NK-92 (cell line): ENCODE measurements around the gene SLC9B1.

Experiments used
- DNase-seq: peaks from one replicate; lab custom pipeline; 2025; ENCODE audit not compliant: unreplicated experiment; lab: John Stamatoyannopoulos, UW

SLC9B1 gene, protein sequence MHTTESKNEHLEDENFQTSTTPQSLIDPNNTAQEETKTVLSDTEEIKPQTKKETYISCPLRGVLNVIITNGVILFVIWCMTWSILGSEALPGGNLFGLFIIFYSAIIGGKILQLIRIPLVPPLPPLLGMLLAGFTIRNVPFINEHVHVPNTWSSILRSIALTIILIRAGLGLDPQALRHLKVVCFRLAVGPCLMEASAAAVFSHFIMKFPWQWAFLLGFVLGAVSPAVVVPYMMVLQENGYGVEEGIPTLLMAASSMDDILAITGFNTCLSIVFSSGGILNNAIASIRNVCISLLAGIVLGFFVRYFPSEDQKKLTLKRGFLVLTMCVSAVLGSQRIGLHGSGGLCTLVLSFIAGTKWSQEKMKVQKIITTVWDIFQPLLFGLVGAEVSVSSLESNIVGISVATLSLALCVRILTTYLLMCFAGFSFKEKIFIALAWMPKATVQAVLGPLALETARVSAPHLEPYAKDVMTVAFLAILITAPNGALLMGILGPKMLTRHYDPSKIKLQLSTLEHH

DNA sequence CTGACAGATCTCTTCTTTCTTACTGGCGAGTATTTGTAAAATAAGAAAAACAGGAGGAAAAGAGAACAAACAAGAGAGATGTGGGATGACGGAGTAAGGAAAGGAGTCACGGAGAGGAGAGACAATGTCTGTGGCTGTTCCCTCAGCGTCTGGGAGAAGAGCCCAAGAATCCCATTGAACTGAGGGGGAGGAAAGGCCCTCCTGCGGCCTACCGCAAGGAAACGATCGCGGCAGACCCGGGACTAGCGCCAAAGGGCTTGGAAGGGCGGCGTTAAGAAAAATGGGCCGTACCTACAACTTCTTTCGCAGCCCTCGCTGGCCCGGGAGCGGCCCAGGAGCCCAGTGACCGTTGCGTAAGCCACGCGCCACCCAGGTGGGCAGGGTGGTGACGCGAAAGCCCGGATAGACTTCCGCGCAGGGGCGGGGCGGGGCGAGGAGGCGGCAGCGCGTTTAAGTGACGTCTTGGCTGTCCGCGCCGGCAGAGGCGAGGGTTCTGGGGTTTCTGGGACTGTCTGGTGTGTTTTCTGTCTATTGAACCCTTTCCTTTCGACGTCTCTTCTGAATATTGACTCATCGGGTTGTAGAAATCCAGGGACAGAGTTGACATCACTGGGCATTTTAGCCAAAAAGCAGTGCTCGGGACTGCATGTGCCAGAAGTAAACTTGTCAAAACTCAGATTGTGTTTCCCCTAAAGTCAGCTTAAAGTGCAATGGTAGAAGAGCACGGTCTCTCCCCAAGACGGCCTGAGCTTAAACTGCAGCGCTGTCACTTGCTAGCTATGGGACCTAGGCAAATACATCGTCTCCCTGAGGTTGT, at the start of gene SLC9B1:
SLC9B1 (minus strand) TSS at position 398 of the 817 bp plus-strand sequence. CDS start 27,994 bp downstream, outside the sequence.
- DNase-seq: peak; percentile 77

DNA sequence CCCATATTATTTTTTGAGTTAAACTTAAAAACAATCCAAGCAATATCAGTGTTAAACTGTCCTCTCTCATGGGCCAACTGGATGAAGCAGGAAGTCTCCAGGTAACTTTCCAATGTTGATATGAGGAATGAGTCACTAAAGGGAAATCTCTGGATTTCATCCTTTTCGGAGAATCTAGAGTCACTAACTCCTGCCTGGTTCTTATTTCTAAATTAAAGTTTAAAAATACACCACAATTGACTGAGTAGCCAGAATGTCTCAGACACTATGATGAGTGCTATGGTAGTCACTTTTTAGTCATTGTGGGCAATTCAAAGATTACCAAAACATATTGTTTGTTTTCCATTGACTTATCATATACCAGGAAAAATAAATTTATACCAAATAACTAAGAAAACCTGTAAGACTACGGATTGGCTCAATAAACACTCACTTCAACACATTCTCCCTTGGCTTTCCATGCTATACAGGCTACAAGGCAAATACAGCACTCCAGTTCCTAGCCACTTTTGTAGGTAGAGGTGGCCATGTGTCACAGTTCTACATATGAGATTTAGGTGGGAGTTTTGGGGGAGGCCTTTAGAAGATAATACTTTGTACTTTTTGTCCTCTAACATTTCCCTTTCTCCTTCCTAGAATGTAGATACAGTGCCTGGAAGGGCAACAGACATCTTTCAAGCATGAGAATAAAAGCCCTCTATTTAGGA, 48.5 kb upstream of the SLC9B1 start:
- DNase-seq: no peak

DNA sequence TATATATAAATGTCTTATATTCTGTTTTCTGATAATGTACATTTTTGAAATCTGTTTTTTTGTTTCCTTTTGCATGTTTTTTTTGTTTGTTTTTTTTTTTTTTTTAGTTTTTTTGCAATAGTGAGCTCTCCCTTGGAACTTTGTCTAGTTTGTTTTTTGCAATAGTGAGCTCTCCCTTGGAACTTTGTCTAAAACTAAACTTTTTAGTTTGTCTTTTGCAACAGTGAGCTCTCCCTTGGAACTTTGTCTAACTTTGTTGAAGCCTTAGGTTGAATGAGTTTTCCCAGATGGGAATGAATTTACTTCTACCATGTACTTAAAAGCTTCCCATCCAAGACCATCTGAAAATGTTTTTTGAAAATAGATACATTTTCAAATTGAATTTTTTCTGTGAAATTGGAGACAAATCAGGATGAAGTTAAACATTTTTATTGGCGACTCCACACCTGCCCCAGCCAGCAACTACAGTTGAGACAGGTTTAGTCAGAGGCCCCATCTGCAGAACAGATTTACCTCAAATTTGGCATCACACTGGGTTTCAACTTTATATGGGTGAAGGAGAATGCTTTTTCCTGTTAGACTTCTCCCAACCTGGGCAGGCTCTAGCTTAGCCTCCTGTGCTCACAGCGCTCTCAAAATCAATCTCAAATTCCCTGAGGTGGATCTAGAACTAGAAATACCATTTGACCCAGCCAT, 41.1 kb upstream of the SLC9B1 start:
- no peak for DNase-seq

DNA sequence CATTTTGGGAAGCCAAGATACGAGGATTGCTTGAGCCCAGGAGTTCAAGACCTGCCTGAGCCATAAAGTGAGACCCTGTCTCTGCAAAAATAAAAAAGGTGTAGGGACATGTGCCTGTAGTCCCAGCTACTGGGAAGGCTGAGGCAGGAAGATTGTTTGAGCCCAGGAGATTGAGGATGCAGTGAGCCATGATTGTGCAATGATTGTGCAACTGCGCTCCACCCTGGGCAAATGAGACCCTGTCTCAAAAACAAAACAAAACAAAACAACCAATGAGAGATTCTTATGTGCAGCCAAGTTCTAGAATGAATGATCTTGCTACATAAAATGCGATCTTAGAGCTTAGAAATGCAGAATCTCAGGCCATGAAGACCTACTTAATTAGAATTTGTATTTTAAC, 34.5 kb upstream of the SLC9B1 start:
- no peak for DNase-seq

DNA sequence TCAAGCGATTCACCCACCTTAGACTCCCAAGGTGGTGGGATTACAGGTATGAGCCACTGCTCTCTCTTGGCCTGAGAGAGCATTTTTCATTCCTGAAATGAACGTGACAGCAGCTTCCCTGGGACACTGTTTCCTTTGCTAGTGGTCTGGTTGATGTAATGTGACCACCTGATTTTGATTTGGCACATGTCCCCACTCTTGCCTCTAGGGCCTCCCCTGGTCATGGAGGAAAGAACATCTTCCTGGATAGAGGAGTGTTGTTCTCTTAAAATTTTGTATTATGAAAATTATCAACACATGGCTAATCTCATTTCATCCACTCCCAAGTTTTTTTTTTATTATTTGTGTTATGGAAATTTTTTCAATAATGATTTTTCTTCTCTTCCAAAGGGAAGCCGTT, 33.3 kb upstream of the SLC9B1 start:
- no peak for DNase-seq

DNA sequence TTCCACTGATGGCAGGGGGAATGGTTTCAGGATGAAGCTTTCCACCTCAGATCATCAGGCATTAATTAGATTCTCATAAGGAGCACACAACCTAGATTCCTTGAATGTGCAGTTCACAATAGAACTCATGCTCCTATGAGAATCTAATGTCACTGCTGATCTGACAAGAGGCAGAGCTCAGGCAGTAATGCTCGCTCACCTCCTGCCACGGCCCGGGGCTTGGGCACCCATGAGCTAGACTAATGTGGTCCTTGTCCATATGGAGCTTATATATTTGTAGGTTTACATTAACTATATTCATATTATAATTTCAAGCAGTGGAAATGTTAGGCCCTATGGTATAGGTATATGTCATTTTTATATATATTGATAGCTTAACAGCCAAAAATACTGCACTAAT, 32.6 kb upstream of the SLC9B1 start:
- DNase-seq: no peak

DNA sequence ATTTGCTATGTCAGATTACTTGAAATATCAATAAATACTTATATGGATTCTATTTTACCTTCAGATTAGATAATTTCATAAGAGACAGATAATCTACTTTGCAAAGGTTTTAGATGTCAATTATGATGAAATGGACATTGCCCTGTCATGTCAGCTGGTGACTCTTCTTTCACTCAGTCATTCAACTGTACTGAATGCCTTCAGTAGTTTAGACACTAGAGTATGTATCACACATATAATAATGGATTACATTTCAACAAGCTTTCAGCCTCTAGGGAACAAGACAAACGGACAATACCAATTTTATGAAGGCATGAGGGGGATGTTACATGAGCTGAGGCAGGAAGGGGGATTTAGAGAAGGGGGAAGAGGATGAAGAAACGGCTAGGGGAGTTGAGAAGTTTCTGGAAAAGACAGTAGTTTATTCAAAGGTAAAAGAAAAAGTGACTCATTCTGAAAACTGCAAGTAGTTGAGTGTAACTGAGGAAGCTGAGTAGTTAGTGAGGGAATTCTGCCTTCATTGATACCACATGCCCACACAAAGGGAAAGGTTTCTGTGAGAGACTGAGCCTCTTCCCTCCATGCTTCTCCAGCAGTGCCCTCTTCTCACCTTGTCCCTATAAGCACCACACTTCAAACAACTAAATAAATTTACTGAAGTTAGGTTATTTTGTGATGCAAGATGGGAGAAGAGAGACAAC, 31.4 kb upstream of the SLC9B1 start:
- DNase-seq: no peak

DNA sequence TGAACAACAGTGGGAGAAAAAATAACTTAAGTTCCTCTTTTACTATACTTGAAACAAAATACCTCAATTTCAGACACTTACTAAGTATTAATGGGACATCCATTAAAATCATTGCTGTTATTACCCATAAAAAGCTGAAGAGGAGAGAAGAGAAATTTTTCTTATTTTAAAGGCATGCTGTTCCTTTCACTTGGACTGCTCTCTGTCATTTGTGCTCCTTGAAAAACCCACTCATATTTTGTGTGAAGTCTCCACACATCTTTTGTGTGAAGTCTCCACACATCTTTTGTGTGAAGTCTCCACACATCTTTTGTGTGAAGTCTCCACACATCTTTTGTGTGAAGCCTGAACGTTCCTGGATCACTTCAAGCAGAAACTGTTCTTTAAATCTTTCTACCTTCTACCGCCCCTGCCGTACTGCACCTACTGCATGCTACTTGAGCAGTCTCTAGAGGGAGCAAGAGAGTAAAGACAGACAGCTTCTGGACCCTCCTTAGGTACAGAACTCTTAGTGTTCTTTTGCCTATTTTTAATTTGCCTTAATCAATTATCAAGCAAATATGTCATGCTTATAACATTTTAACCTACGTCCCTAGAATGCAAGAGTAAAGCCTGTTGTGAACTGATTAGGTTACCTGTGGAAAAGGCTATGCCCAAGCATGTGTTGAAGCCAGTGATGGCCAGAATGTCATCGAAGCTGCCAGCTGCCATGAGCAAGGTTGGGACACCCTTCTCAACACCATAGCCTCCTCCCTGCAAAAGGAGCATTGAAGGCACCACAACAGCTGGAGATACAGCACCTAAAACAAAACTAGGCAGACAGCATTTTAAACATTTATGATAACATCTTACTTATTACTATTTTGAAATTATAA, 27.1 kb upstream of the SLC9B1 start:
- DNase-seq: no peak

DNA sequence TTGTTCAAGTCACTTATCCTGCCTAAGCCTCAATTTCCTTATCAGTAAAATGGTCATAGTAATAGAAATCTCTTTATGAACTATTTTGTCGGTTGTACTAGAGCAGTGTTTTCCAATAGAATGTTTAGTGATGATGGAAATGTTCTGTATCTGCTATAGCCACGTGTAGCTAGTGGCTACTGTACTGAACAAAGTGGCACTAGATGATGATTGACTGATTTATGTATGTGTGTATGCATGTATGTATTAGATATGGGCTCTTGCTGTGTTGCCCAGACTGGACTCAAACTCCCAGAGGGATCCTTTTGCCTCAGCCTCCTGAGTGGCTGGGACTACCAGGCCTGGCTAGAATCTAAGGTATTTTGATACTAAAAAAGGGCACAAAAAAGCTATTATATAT, 24.7 kb upstream of the SLC9B1 start:
- DNase-seq: no peak

DNA sequence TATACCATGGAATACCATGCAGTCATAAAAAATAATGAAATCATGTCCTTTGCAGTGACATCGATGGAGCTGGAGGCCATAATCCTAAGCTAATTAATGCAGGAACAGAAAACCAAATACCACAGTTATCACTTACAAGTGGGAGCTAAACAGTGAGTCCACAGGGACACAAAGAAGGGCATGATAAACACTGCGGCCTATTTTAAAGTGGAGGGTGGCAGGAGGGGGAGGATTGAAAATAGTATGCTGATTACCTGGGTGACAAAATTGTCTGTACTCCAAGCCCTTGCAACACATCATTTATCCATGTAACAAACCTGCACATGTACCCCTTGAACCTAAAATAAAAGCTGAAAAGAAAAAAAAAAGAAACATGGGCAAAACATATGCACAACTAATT, 16.7 kb upstream of the SLC9B1 start:
- DNase-seq: no peak

DNA sequence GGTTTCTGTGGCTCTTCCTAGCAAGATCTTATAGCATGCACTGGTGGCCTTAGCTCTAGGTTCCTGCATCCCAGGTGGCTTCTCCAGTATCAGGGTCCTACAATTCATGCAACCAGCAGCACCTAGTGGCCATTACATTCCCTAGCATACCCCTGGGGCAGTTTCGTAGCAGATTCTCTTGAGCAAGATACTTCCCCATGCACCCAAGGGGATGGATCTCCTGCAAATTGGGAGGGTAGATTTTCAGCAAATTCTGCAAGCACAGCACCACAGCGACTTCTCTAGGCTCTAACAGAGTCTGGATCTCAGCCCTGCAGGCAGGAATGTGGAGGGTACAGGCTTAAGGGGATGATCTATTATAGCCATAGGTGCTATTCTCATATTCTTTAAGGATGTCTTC, 13.1 kb upstream of the SLC9B1 start:
- DNase-seq: no peak

DNA sequence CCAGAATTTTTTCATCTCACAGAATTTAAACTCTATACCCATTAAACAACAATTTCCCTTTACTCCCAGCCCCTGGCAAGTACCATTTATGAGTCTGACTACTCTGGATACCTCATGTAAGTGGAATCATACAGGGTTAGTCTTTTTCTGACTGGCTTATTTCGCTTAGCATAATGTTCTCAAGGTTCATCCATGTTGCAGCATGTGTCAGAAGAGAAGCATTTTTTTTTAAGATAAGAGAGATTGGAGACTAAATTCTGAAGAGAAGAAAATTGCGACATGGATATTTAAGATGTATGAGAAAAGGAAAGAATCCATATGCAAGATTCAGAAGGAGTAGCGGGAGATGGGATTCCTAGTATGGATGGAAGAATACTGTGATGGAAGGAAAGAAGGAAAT, 11.3 kb upstream of the SLC9B1 start:
- no peak for DNase-seq

DNA sequence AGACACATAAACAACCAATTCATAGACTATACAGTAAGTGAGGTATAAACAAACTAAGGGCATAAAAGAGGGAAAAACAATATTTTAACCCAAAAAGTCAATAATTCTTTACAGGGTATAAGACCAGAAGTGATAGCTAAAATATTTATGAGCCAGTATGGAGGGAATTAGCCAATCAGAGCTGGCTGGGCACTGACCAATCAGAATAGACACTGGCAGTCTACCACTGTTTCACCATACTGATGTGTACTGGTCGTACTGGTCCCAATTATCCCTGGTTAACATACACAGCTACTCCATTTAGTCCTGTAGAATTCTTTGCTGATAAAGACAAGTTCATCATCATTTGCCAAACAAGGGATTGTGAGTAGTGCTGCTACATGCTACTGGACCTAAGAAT, 9.8 kb upstream of the SLC9B1 start:
- no peak for DNase-seq

DNA sequence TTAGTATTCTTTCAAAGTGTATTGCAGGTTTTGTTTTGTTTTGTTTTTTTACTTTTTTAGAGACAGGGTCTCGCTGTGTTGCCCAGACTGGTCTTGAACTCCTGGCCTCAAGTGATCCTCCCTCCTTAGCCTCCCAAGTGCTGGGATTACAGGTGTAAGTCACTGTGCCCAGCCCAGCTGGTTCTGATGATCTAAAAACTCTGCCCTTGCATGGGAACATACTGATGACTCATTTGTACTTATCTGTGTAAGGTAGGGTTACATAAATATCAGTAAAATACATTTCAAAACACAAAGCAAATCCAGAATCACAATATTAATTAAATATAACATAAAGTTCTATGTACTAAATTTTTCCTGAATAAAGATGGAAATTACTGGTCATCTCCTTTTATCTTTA, 7.4 kb upstream of the SLC9B1 start:
- DNase-seq: no peak

DNA sequence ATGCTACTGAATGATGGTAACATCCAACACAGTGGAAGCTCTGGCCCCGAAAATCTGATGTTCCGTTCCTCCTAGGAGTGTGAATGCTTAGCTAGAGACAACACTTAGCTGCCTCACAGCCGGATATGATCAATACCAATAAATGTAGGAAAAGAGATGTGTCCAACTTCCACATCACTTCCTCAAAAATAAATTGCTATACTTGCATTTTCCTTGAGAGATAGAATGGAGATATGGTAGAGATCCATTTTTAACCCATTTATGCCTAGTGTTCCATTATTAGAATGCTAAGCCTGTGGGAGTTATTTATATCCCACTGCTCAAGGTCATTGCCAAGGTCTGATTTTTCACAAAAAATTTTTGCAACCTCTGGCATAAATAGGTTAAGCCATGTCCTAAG, 5.5 kb upstream of the SLC9B1 start:
- DNase-seq: no peak

DNA sequence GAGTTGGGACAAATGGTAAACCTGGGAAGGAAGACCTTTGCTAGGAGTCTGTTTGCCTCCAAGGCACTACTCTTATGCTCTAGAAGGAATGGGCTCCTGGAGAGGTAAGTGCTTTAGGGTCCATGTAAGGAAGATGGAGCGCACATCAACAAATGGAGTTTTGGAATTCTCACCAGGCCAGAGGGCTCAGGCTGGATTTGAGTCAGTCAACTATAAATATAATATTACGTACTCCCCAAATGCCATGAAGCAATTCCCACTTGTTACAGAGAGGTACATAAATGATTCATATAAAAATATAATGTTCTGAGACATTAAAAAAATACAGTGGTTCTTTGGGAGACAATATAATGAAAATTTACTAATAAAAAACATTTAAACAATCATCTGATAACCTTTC, 1.6 kb upstream of the SLC9B1 start:
- no peak for DNase-seq

DNA sequence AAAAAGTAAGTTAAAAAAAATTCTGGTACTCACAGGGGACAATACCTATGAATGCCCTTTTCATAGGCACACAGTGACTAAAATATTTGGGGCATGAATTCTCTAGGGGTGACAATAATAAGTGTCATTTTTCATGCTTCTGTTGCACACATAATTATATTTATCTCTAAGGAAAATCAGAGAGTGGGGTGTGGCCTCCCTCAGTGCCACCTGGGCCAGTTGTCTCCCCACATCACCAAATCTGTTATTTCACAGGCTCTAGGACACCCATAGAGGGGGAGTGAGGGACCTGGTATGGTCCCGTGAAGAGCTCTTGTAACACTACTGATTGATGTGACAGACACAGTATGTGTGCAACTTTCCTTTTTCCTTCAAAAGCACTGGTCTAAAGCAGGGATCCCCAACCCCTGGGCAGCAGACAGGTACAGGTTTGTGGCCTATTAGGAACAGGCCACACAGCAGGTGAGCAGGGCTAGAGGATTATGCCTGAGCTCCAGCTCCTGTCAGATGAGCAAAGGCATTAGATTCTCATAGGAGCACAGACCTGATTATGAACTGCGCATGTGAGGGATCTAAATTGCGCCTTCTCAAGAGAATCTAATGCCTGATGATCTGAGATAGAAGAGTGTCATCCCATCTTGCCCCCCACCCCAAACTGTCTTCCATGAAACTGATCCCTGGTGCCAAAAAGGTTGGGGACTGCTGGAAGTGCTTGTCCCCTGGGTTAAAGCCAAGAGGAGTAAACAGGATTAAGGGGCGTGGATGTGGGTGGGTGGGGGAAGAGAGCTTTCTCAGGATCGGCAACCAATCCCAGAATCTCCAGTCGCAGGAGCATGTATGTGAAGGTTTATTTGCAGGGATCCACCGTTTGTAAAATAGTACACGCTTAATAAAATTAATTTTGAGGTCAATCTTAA, 856 bp downstream of the SLC9B1 start:
- DNase-seq: no peak

DNA sequence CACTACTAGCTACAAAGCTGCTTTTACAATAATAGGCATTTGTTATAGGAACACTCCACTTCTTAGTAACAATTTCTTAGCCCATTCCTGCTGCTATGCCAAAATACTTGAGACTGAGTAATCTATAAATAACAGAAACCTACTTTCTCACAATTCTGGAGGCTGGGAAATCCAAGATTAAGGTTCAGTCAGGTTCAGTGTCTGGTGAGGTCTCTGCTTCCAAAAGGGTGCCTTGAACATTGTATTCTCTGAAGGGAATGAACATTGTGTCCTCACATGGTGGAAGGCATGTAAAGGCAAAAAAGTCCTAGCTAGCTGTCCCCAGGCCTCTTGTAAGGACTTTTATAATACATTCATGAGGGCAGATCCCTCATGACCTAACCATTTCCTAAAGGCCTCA, 7.0 kb downstream of the SLC9B1 start:
- no peak for DNase-seq
